GM19351 (cell line): Measurements from ENCODE around the gene RBMS1.

Experiments
- ATAC-seq: cut with Tn5 transposase; IDR thresholded peaks from one replicate; pipeline ENCODE4 v1.9.1; 2021; ENCODE audit warnings: mild to moderate bottlenecking, moderate library complexity; ENCODE audit not compliant: unreplicated experiment

Gene RBMS1

GRCh38 chr2:160338901-160339685 is 154.5 kb downstream of the RBMS1 start:
- no peak for ATAC-seq

DNA sequence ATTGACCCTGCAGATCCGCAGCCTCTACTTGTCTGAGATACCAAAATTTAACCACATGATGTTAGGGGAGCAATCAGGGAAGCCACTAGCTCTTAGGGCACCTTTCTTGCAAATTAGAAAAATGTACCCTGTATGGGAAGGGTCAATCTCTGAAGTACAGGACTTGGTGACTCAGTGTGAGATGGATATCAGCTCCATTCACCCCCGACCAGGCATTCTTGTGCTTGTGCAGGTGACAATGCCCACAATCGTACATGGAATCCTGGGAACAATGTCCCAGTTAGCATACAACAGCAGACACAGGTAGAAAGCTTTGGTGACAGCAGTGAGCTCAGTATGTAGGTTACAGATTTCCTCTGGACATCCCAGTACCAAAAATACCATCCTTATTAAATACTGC is 155.9 kb downstream of the RBMS1 start:
- ATAC-seq: no peak

DNA sequence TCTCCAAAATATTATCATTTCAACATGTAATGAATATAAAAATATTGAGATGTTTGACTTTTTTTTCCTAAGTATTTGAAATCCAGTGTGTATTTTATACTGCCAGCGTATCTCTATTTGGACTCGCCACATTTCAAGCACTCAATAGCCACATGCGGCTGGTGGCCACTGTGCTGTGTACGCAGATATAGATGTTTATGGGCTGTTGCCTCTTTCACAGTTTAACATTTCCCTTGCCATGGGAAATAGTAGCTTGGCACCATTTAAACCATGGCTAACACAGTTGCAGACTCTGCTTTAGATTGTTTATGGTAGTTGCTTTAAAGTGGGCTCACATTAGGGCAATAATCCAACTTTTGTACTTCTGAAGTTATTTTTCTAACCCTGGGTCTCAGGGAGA is 157.0 kb downstream of the RBMS1 start:
- ATAC-seq: no peak

- ATAC-seq: no peak
Measured at GRCh38 chr2:160336105-160336504, 157.5 kb downstream of the RBMS1 start.

- ATAC-seq: no peak
Measured at GRCh38 chr2:160335441-160335840, 158.2 kb downstream of the RBMS1 start.

GRCh38 chr2:160334028-160334741 is 159.4 kb downstream of the RBMS1 start:
- ATAC-seq: no peak

DNA sequence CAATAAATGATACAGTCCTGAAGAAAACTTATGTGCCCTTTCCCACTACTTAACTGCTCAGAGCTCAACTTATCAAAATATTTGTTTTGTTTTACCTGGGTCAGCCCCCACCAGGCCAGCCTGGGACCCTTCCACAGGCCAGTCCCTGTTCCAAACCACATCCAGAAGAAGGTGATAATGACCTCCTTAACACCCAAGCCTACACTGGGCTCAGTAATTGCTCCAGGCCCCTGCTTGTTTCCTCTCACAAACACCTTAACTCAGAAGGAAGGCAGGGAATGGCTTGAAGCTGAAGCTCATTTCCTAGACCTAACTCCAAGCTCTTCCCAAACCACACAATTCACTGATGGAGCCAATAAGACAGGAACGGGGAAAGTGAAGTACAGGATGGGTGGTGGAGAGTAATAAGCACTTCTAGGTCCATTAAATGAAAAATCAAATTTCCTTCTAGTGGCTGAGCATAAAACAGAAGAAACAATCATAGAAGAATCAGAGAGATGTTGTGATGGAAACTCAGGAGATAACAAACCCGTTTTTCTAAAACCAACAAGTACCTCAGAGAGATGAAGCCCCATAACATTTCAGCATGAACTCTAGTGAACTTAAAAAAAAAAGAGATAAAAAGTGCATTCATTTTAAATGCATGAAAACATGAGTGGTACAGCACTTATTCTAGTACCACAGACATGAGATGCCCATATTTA is 160.1 kb downstream of the RBMS1 start:
- no peak for ATAC-seq

- no peak for ATAC-seq
Measured at GRCh38 chr2:160332318-160332717, 161.3 kb downstream of the RBMS1 start.

GRCh38 chr2:160331258-160332025 is 162.2 kb downstream of the RBMS1 start:
- no peak for ATAC-seq

DNA sequence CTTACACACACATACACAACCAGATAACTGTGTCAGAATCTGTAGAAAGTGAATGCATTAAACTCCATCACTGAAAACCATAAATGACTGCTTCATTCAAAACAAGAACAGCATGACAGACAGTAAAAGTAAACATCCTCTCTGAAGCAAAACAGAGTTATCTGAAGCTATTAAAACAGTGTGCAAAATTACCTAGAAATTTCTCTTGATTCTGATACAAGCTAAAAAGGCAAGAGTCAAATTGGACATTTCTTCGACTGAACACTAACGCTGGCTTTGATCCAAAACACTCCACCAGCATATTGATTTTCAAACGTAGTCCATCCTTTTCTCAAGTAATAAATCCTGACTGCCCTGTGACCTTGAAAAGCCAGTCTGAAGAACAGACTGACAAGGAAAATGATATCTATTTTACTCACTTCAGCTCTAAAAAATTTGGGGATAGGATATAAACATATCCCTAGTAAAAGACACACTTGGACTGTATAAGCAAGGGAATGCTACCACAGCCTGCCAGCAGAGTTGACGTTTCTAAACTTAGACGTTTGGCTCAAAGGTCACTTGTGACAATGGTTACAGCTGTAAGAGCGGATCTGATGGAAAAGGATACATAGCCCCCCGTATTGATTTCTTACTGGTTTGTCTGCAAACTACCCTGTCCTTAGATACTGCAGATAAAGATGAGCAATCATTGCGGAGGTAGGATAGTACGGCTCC is 164.6 kb downstream of the RBMS1 start:
- no peak for ATAC-seq

- no peak for ATAC-seq
Measured at GRCh38 chr2:160326786-160327185, 166.8 kb downstream of the RBMS1 start.

DNA sequence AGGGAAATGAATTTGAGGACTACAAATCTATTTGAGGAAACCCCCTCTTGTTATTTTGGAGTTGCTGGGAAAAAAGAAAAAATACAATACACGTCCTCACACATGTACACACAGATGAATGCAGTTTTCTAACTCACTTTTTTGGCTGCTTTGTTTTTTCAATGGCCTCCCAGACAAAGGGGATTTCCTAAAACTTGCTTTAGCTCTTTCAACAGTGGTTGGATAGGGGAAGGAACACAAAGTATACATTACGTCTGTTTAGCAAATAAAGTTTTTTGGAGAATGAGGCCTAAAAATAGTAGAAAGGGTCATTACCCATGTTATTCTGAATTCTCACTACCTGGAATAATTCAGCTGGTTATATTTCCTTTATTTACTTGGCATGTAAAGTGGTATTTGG is 168.2 kb downstream of the RBMS1 start:
- no peak for ATAC-seq

GRCh38 chr2:160324917-160325316 is 168.7 kb downstream of the RBMS1 start:
- no peak for ATAC-seq

DNA sequence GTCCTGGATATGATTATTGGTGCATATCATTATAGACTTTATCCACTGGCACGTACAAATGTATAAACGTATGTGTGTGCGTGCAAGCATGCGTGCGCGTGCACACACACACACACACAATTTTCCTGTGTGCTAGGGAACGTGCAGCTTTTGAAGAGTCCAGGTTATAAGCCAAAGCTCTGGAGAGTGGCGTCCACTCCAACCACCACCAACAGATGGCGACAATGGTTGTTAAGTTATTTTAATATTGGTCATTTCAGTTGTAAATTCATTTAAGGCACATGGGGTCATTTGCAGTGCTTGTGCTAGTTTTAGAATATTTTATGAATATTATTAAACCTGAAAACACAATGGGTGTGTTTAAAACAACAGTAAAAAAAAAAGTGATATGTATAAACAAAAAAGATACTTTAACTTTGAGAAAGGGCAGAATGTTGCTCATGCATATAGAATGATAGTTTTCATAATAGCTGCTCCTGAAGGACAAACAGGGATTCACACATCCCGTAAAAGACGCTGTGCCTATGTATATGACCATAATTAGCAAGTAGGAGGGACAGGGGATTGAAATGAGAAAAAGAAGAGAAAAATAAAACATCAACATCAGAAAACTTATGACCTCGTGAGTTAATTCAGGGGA is 169.3 kb downstream of the RBMS1 start:
- peak; percentile 77 for ATAC-seq

DNA sequence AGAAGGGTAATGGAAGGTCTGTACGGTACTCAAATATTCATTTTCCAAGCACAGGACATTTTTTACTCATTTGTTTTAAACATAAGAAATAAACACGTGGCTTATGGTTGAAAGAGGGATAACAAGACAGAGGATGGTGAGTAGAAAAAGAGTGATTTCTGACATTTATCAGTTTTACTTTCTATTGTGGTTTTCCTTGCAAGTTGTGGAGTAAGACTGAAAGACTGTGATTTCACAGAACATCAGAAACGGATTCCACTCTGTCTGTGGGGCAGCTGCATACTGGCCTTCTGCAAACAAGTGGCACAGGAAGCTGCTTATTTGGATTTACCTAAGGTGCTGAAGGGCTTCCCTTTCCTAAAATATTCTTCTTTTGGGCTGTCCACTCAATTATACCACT is 171.3 kb downstream of the RBMS1 start:
- ATAC-seq: peak; percentile 54

DNA sequence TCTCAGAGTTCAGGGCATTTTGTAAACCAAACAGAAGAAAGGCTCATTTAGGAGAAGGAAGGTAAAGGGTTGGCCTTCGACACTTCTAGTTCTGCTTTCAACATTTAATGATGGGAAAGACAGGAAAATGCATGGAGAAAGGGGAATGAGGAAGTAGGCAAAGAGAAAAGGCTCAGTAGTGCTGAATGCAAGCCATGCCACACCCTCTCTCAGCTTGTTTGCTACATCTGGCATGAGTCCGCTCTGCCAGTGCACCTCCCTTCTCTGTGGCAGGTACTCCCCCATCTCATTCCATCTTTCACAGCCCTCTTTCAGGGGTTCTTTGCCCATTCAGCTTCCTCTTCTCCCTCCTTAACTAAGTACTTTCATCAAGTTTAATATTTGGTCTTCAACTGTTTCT is 172.6 kb downstream of the RBMS1 start:
- ATAC-seq: no peak

DNA sequence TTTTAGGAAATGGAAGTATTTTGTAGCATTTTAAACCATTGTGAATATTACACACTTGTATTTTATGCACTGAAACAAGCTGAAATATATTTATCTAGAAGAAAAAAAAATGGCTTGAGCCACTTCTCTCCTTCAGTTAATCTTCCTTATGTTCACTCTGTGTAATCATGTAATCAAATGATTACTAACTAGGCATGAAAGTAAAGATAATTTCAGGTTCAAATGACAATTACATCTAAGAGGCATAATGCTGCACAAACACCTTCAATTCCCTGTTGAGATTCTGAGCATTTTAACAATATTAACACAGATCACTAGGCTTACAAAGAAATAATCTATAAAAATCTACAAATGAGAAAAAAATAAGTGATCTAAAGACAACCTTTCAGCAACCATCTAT is 173.9 kb downstream of the RBMS1 start:
- no peak for ATAC-seq

DNA sequence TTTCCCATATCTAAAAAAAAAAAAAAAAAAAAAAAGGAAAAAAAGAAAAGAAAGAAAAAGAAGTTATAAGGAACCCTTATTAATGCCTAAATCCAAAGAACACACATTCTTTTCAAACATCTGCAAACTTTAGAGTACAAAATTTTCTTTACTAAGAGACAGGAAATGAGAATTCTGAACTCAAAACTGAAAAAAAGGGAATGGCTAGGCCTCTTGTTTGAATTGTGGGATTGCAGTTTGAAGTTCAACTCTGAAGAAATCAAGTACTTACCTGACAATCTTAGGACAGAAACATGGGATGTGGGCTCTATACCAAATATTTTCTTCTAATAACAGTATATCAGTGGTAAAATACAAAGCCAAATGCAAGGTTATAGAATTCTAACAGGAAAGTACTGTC is 175.4 kb downstream of the RBMS1 start:
- ATAC-seq: no peak

DNA sequence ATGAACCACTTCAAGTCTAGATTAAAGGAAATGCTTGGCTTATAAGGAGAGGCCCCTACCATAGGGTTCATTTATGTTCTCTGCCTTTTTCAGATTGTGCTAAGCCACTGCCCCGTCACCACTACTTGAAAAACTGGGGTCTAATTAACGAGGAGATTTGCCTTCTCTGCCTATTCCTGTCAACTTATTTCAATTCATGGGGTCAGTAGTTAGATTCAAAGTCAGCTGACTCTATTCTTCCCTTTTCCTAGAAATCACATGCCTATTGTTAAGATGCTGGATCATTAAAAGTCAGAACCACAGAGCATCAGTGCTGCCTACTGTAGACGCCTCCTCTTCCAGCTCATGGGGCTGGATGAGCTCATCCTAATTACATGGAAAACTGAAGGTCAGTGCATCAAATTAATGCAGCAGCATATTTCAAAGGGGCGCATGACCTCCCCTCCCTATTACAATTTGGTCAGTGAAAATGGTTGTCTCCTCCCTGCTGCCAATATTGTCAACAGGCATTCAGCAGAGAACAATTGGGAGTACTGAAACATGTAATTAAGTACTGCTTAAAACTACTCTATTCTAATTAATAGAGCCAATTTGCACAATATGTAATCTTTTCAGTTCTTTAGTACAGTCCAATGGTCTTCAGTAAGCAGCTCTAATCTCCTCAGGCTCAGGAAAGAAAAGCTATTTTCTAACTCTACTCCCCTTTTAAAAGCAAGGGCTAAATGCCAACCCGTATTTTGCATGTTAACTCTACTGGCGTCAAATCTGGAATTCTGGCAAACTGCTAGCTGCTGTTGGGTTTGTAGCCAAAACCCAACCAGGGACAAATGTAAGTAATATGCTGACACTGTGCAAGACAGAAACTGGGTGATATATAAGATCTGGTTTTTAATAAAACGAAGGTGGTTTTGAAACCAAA is 176.2 kb downstream of the RBMS1 start:
- no peak for ATAC-seq
